H9 (cell line): ENCODE results near the gene CDKAL1. TPM values are rescaled to one million over a fixed set of nuclear protein-coding genes. Genes with fewer than 3 reads are reported as not detected.

Experiments
- DNase-seq: peaks from one replicate; pipeline ENCODE4 v3.0.0-alpha.2; 2017
- H2AFZ ChIP-seq: one replicate; pipeline ENCODE4 v1.6.1; 2013; ENCODE audit warnings: mild to moderate bottlenecking, low read length, control low read depth, moderate library complexity
- H2AK5ac ChIP-seq: 2 replicates; pipeline ENCODE4 v1.6.1; 2013; ENCODE audit warnings: low read length, control low read depth, mixed read lengths; ENCODE audit not compliant: insufficient read length
- H2BK120ac ChIP-seq: one replicate; pipeline ENCODE4 v1.6.1; 2013; ENCODE audit warnings: low read depth, mild to moderate bottlenecking, low read length, control low read depth, inconsistent platforms; ENCODE audit not compliant: poor library complexity, severe bottlenecking
- H2BK12ac ChIP-seq: 2 replicates; pipeline ENCODE4 v1.6.1; 2013; ENCODE audit warnings: low read length, control low read depth, mixed read lengths, low read depth; ENCODE audit not compliant: insufficient read length
- H2BK15ac ChIP-seq: 2 replicates; pipeline ENCODE4 v1.6.1; 2013; ENCODE audit warnings: low read depth, low read length, control low read depth
- H2BK20ac ChIP-seq: one replicate; pipeline ENCODE4 v1.6.1; 2013; ENCODE audit warnings: low read depth, mild to moderate bottlenecking, low read length, control low read depth, inconsistent platforms; ENCODE audit not compliant: poor library complexity, severe bottlenecking
- H2BK5ac ChIP-seq: 2 replicates; pipeline ENCODE4 v1.6.1; 2013; ENCODE audit warnings: low read length, control low read depth, mixed read lengths; ENCODE audit not compliant: insufficient read length
- H3K14ac ChIP-seq: 2 replicates; pipeline ENCODE4 v1.6.1; 2013; ENCODE audit warnings: low read length, control low read depth; ENCODE audit not compliant: insufficient read depth
- H3K18ac ChIP-seq: 2 replicates; pipeline ENCODE4 v1.6.1; 2013; ENCODE audit warnings: low read depth, mild to moderate bottlenecking, mixed read lengths, low read length, control low read depth; ENCODE audit not compliant: insufficient read length
- H3K23ac ChIP-seq: 2 replicates; pipeline ENCODE4 v1.6.1; 2013; ENCODE audit warnings: low read length, control low read depth, mixed read lengths, low read depth; ENCODE audit not compliant: insufficient read length
- H3K23me2 ChIP-seq: 2 replicates; pipeline ENCODE4 v1.6.1; 2013; ENCODE audit warnings: low read depth, mild to moderate bottlenecking, mixed read lengths, low read length, control low read depth; ENCODE audit not compliant: insufficient read length, poor library complexity, severe bottlenecking
- H3K27ac ChIP-seq: 2 replicates; pipeline ENCODE4 v1.5.1; 2013; ENCODE audit warnings: low read length, control low read depth, mixed read lengths, low read depth; ENCODE audit not compliant: insufficient read length
- H3K27me3 ChIP-seq: 2 replicates; pipeline ENCODE4 v1.6.1; 2013; ENCODE audit warnings: low read length, control low read depth, inconsistent platforms; ENCODE audit not compliant: insufficient read depth
- H3K4ac ChIP-seq: 2 replicates; pipeline ENCODE4 v1.6.1; 2013; ENCODE audit warnings: low read depth, mild to moderate bottlenecking, control low read depth, inconsistent platforms, low read length, moderate library complexity
- H3K4me1 ChIP-seq: 2 replicates; pipeline ENCODE4 v1.6.1; 2013; ENCODE audit warnings: low read length, control low read depth, inconsistent platforms; ENCODE audit not compliant: insufficient read depth
- H3K4me2 ChIP-seq: 2 replicates; pipeline ENCODE4 v1.6.1; 2013; ENCODE audit warnings: low read length, control low read depth, mixed read lengths; ENCODE audit not compliant: insufficient read length, insufficient read depth
- H3K56ac ChIP-seq: 2 replicates; pipeline ENCODE4 v1.6.1; 2013; ENCODE audit warnings: low read depth, mild to moderate bottlenecking, mixed read lengths, low read length, control low read depth; ENCODE audit not compliant: insufficient read length
- H3K79me1 ChIP-seq: 2 replicates; pipeline ENCODE4 v1.6.1; 2013; ENCODE audit warnings: low read depth, mild to moderate bottlenecking, moderate library complexity, low read length, control low read depth, inconsistent platforms; ENCODE audit not compliant: insufficient read depth, poor library complexity, severe bottlenecking
- H3K79me2 ChIP-seq: 2 replicates; pipeline ENCODE4 v1.6.1; 2013; ENCODE audit warnings: low read length, control low read depth, inconsistent platforms; ENCODE audit not compliant: insufficient read depth
- H3K9ac ChIP-seq: 2 replicates; pipeline ENCODE4 v1.6.1; 2013; ENCODE audit warnings: low read length, control low read depth, mixed read lengths; ENCODE audit not compliant: insufficient read length; ENCODE audit errors: extremely low read depth
- H3K9me3 ChIP-seq: one replicate; pipeline ENCODE4 v1.6.1; 2013; ENCODE audit warnings: low read depth, low read length, inconsistent platforms; ENCODE audit not compliant: control insufficient read depth
- H3T11ph ChIP-seq: one replicate; pipeline ENCODE4 v1.6.1; 2013; ENCODE audit warnings: mild to moderate bottlenecking, low read length, control low read depth, inconsistent platforms
- H4K20me1 ChIP-seq: one replicate; pipeline ENCODE4 v1.6.1; 2013; ENCODE audit not compliant: control insufficient read depth, insufficient read length, insufficient read depth
- H4K5ac ChIP-seq: 2 replicates; pipeline ENCODE4 v1.6.1; 2013; ENCODE audit warnings: low read depth, mild to moderate bottlenecking, mixed read lengths, low read length, control low read depth; ENCODE audit not compliant: insufficient read length
- H4K8ac ChIP-seq: replicated peaks from 2 replicates; pipeline ENCODE4 v1.6.1; 2013; ENCODE audit warnings: low read length, control low read depth, mixed read lengths, low read depth; ENCODE audit not compliant: insufficient read length
- H4K91ac ChIP-seq: 2 replicates; pipeline ENCODE4 v1.6.1; 2013; ENCODE audit warnings: low read depth, mild to moderate bottlenecking, moderate library complexity, mixed read lengths, low read length, control low read depth; ENCODE audit not compliant: insufficient read length
- H3K27ac Mint-ChIP-seq, 3 experiments: 2 replicates in 2 of 3; 3 replicates in 1 of 3; pipeline ENCODE4 v1.8.0; 2020 to 2021; ENCODE audit warnings: mixed read lengths in 3 of 3, mild to moderate bottlenecking in 1 of 3, moderate library complexity in 1 of 3
- H3K27me3 Mint-ChIP-seq: 2 replicates; pipeline ENCODE4 v1.8.0; 2021; ENCODE audit warnings: low read depth, mild to moderate bottlenecking, moderate library complexity, mixed read lengths
- H3K36me3 Mint-ChIP-seq, 3 experiments: 2 replicates in 2 of 3; 3 replicates in 1 of 3; pipeline ENCODE4 v1.8.0; 2020 to 2021; ENCODE audit warnings: low read depth in 3 of 3, mixed read lengths in 3 of 3; ENCODE audit not compliant: insufficient read depth in 1 of 3
- H3K4me1 Mint-ChIP-seq, 2 experiments: 2 replicates each; pipeline ENCODE4 v1.8.0; 2020; ENCODE audit warnings: mixed read lengths in 2 of 2
- H3K4me3 Mint-ChIP-seq, 2 experiments: 2 replicates in 1 of 2; 3 replicates in 1 of 2; pipeline ENCODE4 v1.8.0; 2020 to 2021; ENCODE audit warnings: mild to moderate bottlenecking in 2 of 2, mixed read lengths in 2 of 2, moderate library complexity in 1 of 2
- H3K9me3 Mint-ChIP-seq, 2 experiments: 2 replicates in 1 of 2; 3 replicates in 1 of 2; pipeline ENCODE4 v1.8.0; 2020; ENCODE audit warnings: mild to moderate bottlenecking in 2 of 2, mixed read lengths in 2 of 2, moderate library complexity in 1 of 2
- WGBS: extraction: QIAGEN DNeasy Blood & Tissue Kit; methylation state at CpG from one replicate; pipeline ENCODE4 v1.1.7; 2013; ENCODE audit warnings: missing lambda C conversion rate, low lambda C conversion rate, mixed read lengths; ENCODE audit not compliant: insufficient read length; ENCODE audit errors: extremely low coverage; 5-methylcytosine and 5-hydroxymethylcytosine counted together
- total RNA-seq: library from RNA; stranded (reverse); gene quantifications from 2 replicates; pipeline ENCODE4 v1.2.1, GENCODE V29; 2021
- TF ChIP-seq, protein P1 (sequence below): fragments of 200-600 bp; sonication (generic); conservative IDR thresholded peaks from 3 replicates; pipeline ENCODE4 v1.8.0; 2021; ENCODE audit warnings: antibody characterized with exemption, mild to moderate bottlenecking

The CDKAL1 gene
- total RNA-seq, 1 experiment from 2014 or later = 23.0 TPM

DNA sequence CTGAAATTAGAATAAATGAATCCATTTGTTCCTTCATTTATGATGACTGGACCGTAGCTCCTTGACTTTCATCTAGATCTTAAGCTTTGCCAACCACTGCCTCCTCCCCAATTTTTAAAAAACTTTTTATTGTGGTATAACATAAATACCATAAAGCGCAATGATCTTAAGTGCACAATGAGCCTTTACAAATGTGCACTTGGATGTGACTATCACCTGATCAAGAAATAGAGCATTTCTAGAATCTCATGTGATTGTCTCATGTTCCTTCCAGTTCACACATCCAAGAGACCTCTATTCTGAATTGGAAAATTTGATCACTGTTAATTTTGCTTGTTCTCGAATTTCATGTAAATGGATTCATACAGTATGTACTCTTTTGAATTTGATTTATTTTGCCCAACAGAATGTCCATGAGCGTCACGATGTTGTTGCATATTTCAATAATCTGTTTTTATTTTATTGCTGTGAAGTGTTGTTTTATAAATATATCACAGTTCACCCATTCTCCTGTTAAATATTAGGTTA is 442.2 kb downstream of the CDKAL1 start:
- Mint-ChIP-seq H3K36me3 (no peaks in the 10 kb centered on the region), H3K9me3 (no peaks in the 10 kb centered on the region), H3K4me3 (no peak overlapping the region), H3K27ac (no peak overlapping the region), H3K27me3 (no peaks in the 10 kb centered on the region), H3K4me1 (no peaks in the 10 kb centered on the region)
- H3K4me2 ChIP-seq = no peak overlapping the region
- H3K14ac ChIP-seq = no peak overlapping the region
- no peak overlapping the region for H2BK5ac ChIP-seq
- H3K4me1 ChIP-seq = no peaks in the 10 kb centered on the region
- no peak overlapping the region for H2AFZ ChIP-seq
- no peak overlapping the region for H4K5ac ChIP-seq
- TF ChIP-seq, protein P1, sequence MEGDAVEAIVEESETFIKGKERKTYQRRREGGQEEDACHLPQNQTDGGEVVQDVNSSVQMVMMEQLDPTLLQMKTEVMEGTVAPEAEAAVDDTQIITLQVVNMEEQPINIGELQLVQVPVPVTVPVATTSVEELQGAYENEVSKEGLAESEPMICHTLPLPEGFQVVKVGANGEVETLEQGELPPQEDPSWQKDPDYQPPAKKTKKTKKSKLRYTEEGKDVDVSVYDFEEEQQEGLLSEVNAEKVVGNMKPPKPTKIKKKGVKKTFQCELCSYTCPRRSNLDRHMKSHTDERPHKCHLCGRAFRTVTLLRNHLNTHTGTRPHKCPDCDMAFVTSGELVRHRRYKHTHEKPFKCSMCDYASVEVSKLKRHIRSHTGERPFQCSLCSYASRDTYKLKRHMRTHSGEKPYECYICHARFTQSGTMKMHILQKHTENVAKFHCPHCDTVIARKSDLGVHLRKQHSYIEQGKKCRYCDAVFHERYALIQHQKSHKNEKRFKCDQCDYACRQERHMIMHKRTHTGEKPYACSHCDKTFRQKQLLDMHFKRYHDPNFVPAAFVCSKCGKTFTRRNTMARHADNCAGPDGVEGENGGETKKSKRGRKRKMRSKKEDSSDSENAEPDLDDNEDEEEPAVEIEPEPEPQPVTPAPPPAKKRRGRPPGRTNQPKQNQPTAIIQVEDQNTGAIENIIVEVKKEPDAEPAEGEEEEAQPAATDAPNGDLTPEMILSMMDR = no peak
- H3K27ac ChIP-seq = no peak overlapping the region
- no CpG with 5 or more reads among the region's 5 CpGs for WGBS
- no peak overlapping the region for H3K23ac ChIP-seq
- H3K27me3 ChIP-seq = no peaks in the 10 kb centered on the region
- no peaks in the 10 kb centered on the region for H3K9me3 ChIP-seq
- H4K8ac ChIP-seq = no peak overlapping the region
- no peak overlapping the region for H2BK120ac ChIP-seq
- H2BK20ac ChIP-seq = no peak overlapping the region
- no peak overlapping the region for H2AK5ac ChIP-seq
- H2BK12ac ChIP-seq = no peak overlapping the region
- no peaks in the 10 kb centered on the region for H3K79me2 ChIP-seq
- H4K91ac ChIP-seq = no peak overlapping the region
- no peak overlapping the region for H3T11ph ChIP-seq
- H3K23me2 ChIP-seq = peaks cover 2% of the 10 kb centered on the region
- H3K56ac ChIP-seq = no peak overlapping the region
- no peak overlapping the region for H3K9ac ChIP-seq
- DNase-seq = no peak
- H4K20me1 ChIP-seq = no peaks in the 10 kb centered on the region
- no peak overlapping the region for H3K18ac ChIP-seq
- H2BK15ac ChIP-seq = no peak overlapping the region
- H3K79me1 ChIP-seq = no peaks in the 10 kb centered on the region
- no peak overlapping the region for H3K4ac ChIP-seq
